Mesodermal cell (in vitro differentiated cells): Measurements from ENCODE around the gene SMG6.
"Not testable (repeated sequence)": the region's sequence is repeated elsewhere in the genome, so short reads cannot be mapped to it uniquely, and the experiment has no call there.

Experiments used
- H3K27ac ChIP-seq: 2 replicates; pipeline ENCODE4 v1.7.0; 2013; ENCODE audit warnings: mild to moderate bottlenecking, low read depth, low read length, moderate library complexity; ENCODE audit not compliant: severe bottlenecking
- H3K36me3 ChIP-seq: 2 replicates; pipeline ENCODE4 v1.7.1; 2013; ENCODE audit warnings: mild to moderate bottlenecking, low read length, moderate library complexity; ENCODE audit not compliant: control insufficient read depth, insufficient read depth
- H3K4me1 ChIP-seq: one replicate; pipeline ENCODE4 v1.7.1; 2013; ENCODE audit warnings: mild to moderate bottlenecking, low read length; ENCODE audit not compliant: insufficient read depth, control insufficient read depth, poor library complexity, severe bottlenecking
- H3K4me3 ChIP-seq: 2 replicates; pipeline ENCODE4 v1.7.0; 2013; ENCODE audit warnings: low read length, control low read depth, mild to moderate bottlenecking; ENCODE audit not compliant: insufficient read depth, poor library complexity, severe bottlenecking; ENCODE audit errors: extremely low read depth
- H3K9me3 ChIP-seq: 2 replicates; pipeline ENCODE4 v1.7.1; 2013; ENCODE audit warnings: mild to moderate bottlenecking, low read length, moderate library complexity; ENCODE audit not compliant: control insufficient read depth
- WGBS, 2 experiments: methylation state at CpG; one replicate each; pipeline ENCODE4 v1.1.5; 2013; ENCODE audit warnings: missing lambda C conversion rate in 2 of 2; ENCODE audit not compliant: insufficient coverage in 2 of 2; 5-methylcytosine and 5-hydroxymethylcytosine counted together

The SMG6 gene

GRCh38 chr17:2165723-2166122 lies 137.9 kb downstream of the SMG6 start:
- WGBS, 2 experiments = 93 to 97% methylated on average over 10 to 11 of the region's 12 CpGs
- not testable (repeated sequence) for H3K27ac ChIP-seq, H3K9me3 ChIP-seq, H3K4me3 ChIP-seq, H3K4me1 ChIP-seq
- H3K36me3 ChIP-seq = peaks cover 53% of the 10 kb centered on the region

GRCh38 chr17:2158396-2158780 lies 145.2 kb downstream of the SMG6 start:
- Histone ChIP-seq H3K9me3 (no peaks in the 10 kb centered on the region), H3K36me3 (peaks cover 33% of the 10 kb centered on the region), H3K27ac (no peak overlapping the region), H3K4me1 (peaks cover 11% of the 10 kb centered on the region), H3K4me3 (no peak overlapping the region)
- WGBS, 2 experiments = 97% methylated on average over 6 of the region's 7 CpGs

- WGBS, 2 experiments = 86 to 100% methylated on average over 1 to 2 of the region's 3 CpGs
- H3K36me3 ChIP-seq = peaks cover 35% of the 10 kb centered on the region
- peaks cover 11% of the 10 kb centered on the region for H3K4me1 ChIP-seq
- H3K4me3 ChIP-seq = no peak overlapping the region
- H3K9me3 ChIP-seq = no peaks in the 10 kb centered on the region
- no peak overlapping the region for H3K27ac ChIP-seq
Observed at GRCh38 chr17:2157675-2158395, 145.8 kb downstream of the SMG6 start.

- 87 to 96% methylated on average over 2 to 3 of the region's 4 CpGs for WGBS, 2 experiments
- H3K27ac ChIP-seq = no peak overlapping the region
- H3K9me3 ChIP-seq = no peaks in the 10 kb centered on the region
- H3K4me1 ChIP-seq = peaks cover 11% of the 10 kb centered on the region
- no peak overlapping the region for H3K4me3 ChIP-seq
- peaks cover 36% of the 10 kb centered on the region for H3K36me3 ChIP-seq
Observed at GRCh38 chr17:2157081-2157480, 146.5 kb downstream of the SMG6 start.

GRCh38 chr17:2156666-2157065 lies 146.9 kb downstream of the SMG6 start:
- Histone ChIP-seq H3K4me3 (no peak overlapping the region), H3K27ac (no peak overlapping the region), H3K9me3 (no peaks in the 10 kb centered on the region), H3K36me3 (peaks cover 36% of the 10 kb centered on the region), H3K4me1 (peaks cover 11% of the 10 kb centered on the region)
- 89 to 100% methylated on average over 7 to 8 of the region's 8 CpGs for WGBS, 2 experiments

- no CpG with 5 or more reads among the region's 4 CpGs for WGBS, 2 experiments
- H3K27ac ChIP-seq = no peak overlapping the region
- peaks cover 42% of the 10 kb centered on the region for H3K36me3 ChIP-seq
- H3K4me3 ChIP-seq = no peak overlapping the region
- peaks cover 11% of the 10 kb centered on the region for H3K4me1 ChIP-seq
- no peaks in the 10 kb centered on the region for H3K9me3 ChIP-seq
Observed at GRCh38 chr17:2155573-2155972, 148.0 kb downstream of the SMG6 start.

GRCh38 chr17:2151358-2152033 lies 152.1 kb downstream of the SMG6 start:
- 83 to 86% methylated on average over 4 of the region's 6 CpGs for WGBS, 2 experiments
- Histone ChIP-seq H3K4me1 (no peaks in the 10 kb centered on the region), H3K36me3 (peaks cover 67% of the 10 kb centered on the region)

GRCh38 chr17:2150806-2151205 lies 152.8 kb downstream of the SMG6 start:
- H3K36me3 ChIP-seq = peaks cover 64% of the 10 kb centered on the region
- 94 to 95% methylated on average over 2 to 4 of the region's 6 CpGs for WGBS, 2 experiments

More at GRCh38 chr17:2151358-2152033, 152.1 kb downstream of the SMG6 start:
- Histone ChIP-seq H3K27ac (no peak overlapping the region), H3K9me3 (no peaks in the 10 kb centered on the region), H3K4me3 (no peak overlapping the region)

GRCh38 chr17:2149934-2150333 lies 153.7 kb downstream of the SMG6 start:
- WGBS, 2 experiments = 92 to 93% methylated on average over 10 of the region's 10 CpGs
- Histone ChIP-seq H3K27ac (no peak overlapping the region), H3K9me3 (no peaks in the 10 kb centered on the region), H3K4me1 (no peaks in the 10 kb centered on the region), H3K36me3 (peaks cover 69% of the 10 kb centered on the region), H3K4me3 (no peak overlapping the region)

More at GRCh38 chr17:2150806-2151205, 152.8 kb downstream of the SMG6 start:
- H3K9me3 ChIP-seq = no peaks in the 10 kb centered on the region
- no peak overlapping the region for H3K27ac ChIP-seq
- H3K4me3 ChIP-seq = no peak overlapping the region
- no peaks in the 10 kb centered on the region for H3K4me1 ChIP-seq

- WGBS, 2 experiments = 96 to 100% methylated on average over 5 to 6 of the region's 8 CpGs
- peaks cover 49% of the 10 kb centered on the region for H3K36me3 ChIP-seq
- H3K9me3 ChIP-seq = no peaks in the 10 kb centered on the region
- no peaks in the 10 kb centered on the region for H3K4me1 ChIP-seq
- no peak overlapping the region for H3K4me3 ChIP-seq
- no peak overlapping the region for H3K27ac ChIP-seq
Observed at GRCh38 chr17:2146132-2146871, 157.3 kb downstream of the SMG6 start.
